Endothelial cell of umbilical vein (primary cell): ENCODE measurements around the gene PAIP2.

Experiments used
- EZH2 ChIP-seq: IDR thresholded peaks from 2 replicates; pipeline ENCODE4 v1.6.1; 2012; ENCODE audit warnings: borderline replicate concordance, low read depth, mild to moderate bottlenecking, moderate library complexity, low read length, inconsistent platforms; ENCODE audit not compliant: severe bottlenecking
- POLR2AphosphoS5 ChIP-seq: IDR thresholded peaks from 2 replicates; pipeline ENCODE4 v1.6.1; 2012; ENCODE audit warnings: low read depth, mild to moderate bottlenecking, control low read depth, low read length, moderate library complexity; ENCODE audit not compliant: insufficient read depth
- TF ChIP-seq, protein P1 (sequence below), 2 donors: IDR thresholded peaks; 1 replicate in 1 of 2; 2 replicates in 1 of 2; pipeline ENCODE4 v1.5.1; 2011; ENCODE audit warnings: low read length in 2 of 2, mild to moderate bottlenecking in 2 of 2, moderate library complexity in 2 of 2, control low read depth in 1 of 2, inconsistent platforms in 1 of 2, low read depth in 1 of 2; ENCODE audit not compliant: insufficient read depth in 1 of 2; ENCODE audit errors: extremely low read depth in 1 of 2

DNA sequence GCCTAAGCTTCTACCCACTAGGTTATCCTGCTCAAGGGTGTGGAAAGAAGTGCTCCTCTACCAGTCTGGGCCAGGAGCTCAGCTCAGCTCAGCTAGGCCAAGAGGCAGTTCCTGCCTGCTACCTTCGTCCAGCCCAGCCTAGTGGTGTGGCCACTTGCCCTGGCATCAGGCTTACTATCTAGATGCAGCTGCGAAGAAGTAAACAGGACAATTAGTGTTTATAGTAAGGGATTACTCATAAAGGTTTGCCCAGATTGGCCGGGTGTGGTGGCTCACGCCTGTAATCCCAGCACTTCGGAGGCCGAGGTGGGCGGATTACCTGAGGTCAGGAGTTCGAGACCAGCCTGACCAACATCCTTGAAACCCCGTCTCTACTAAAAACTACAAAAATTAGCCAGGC is 75.0 kb downstream of the PAIP2 start:
- TF ChIP-seq, protein P1, sequence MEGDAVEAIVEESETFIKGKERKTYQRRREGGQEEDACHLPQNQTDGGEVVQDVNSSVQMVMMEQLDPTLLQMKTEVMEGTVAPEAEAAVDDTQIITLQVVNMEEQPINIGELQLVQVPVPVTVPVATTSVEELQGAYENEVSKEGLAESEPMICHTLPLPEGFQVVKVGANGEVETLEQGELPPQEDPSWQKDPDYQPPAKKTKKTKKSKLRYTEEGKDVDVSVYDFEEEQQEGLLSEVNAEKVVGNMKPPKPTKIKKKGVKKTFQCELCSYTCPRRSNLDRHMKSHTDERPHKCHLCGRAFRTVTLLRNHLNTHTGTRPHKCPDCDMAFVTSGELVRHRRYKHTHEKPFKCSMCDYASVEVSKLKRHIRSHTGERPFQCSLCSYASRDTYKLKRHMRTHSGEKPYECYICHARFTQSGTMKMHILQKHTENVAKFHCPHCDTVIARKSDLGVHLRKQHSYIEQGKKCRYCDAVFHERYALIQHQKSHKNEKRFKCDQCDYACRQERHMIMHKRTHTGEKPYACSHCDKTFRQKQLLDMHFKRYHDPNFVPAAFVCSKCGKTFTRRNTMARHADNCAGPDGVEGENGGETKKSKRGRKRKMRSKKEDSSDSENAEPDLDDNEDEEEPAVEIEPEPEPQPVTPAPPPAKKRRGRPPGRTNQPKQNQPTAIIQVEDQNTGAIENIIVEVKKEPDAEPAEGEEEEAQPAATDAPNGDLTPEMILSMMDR (IDR thresholded peaks at IDR 0.05; ENCODE audit: extremely low read depth in 1 of 2, insufficient read depth in 1 of 2, low read depth in 1 of 2, low read length in 2 of 2) = no peak
- no peak for TF ChIP-seq POLR2AphosphoS5
- no peak for TF ChIP-seq EZH2
